GM19351 (cell line): ENCODE measurements around the gene POLE3.
"Not testable (repeated sequence)": the region's sequence is repeated elsewhere in the genome, so short reads cannot be mapped to it uniquely, and the experiment has no call there.

ENCODE experiments used
- ATAC-seq: cut with Tn5 transposase; IDR thresholded peaks from one replicate; pipeline ENCODE4 v1.9.1; 2021; ENCODE audit warnings: mild to moderate bottlenecking, moderate library complexity; ENCODE audit not compliant: unreplicated experiment

POLE3 gene

GRCh38 chr9:113379094-113379828 lies 31.2 kb downstream of the POLE3 start:
- not testable (repeated sequence) for ATAC-seq

DNA sequence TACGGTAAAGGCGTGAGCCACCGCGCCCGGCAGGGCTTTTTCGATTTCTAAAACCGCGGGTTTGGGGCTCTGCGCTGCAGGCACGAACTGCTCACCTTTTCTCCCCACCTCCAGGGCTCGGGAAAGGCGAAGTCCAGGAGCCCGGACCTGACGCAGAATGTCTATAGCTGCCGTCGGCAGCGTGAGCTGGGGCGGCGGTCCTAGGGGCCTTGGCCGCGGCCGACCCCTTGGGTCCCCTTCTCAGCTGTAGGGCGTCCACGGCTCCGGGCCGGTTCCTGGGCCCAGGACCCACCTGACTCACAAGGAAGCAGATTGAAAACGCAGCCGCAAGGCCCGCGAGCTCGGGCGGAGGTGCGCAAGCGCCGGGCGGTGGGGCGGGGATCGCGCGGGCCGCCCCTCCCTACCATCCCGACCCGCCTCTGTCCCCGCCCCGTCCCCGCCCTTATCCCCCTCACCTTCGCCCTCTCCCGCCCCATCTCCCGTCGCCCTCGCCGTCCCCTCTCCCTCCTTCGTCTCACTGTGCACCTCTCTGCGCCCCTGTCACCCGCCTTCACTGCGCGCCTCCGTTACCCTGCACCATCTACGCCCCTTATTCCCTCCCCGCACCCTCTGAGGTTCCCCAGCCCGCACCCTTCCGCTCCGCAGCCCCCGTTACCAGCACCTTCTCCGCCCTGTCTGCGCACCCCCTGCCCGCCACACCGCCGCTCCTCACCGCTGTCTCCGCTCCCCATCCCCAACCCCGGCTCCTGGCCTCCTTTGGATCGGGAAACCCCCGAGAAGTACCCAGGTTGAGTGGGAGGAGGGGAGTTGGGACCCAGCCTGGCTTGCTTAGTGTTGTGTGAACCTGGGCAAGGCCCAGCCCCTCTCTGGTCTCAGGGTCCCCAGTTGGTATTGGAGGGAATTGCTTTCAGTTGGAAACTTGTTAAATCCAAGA lies 33.6 kb downstream of the POLE3 start, which contains the start of gene HDHD3:
TSS of gene HDHD3 (minus strand) at position 353 of the 934 bp plus-strand sequence. CDS start 2,632 bp downstream, outside the sequence.
- ATAC-seq, result peak; percentile 73

- ATAC-seq, result no peak
Measured at GRCh38 chr9:113375057-113376023, 35.1 kb downstream of the POLE3 start.

DNA sequence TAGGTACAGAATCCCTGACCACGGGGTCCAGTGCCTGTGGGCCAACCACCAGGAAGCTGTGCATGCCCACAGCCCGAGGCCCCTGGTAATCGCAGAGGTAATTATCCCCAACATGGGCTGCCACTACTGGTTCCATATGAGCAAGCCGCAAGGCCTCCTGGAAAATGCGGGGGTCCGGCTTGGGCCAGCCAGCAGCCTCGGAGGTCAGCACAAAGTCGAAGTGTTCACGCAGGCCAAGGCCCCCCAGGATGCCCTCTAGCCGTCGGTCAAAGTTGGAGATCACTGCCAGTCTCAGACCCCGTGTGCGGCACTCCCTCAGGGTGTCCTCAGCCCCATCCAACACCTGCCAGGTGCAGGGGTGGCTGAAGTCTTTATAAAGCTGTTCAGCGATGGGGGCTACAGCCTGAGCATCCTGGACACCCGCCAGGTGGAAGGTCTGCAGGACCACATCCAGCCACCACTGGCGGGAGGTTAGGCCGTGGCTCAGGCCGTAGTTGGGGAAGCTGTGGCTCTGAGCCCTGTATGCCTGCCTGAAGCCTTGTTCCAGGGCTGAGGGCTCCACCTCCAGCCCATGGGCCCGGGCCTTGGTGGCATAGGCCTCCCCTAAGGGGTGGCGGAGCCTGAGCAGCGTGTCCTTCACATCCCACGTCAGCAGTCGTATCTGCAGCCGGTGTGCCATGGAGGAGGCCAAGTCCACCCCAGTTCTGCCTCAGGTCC lies 36.6 kb downstream of the POLE3 start:
- no peak for ATAC-seq

DNA sequence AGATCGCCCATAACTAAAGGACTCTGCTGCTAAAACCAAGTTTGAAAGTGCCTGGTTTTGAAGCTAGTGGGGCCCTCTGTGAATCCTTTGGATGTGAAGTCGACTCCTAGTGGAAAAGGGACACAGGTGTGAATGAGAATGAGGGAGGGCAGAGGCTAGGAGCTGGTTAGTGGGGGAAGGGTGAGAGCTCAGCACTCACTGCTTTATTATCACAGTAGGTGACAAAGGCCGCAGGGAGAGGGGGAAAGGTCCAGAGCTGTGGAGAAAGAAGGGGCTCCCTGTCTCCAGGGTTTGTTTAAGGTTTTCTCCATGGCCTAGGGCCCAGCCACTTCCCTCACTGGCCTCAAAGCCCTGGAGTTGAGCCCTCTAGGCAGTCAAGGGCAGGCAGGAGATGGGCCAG lies 37.2 kb downstream of the POLE3 start:
- ATAC-seq, result no peak

- ATAC-seq, result no peak
Measured at GRCh38 chr9:113372059-113372458, 38.4 kb downstream of the POLE3 start.

DNA sequence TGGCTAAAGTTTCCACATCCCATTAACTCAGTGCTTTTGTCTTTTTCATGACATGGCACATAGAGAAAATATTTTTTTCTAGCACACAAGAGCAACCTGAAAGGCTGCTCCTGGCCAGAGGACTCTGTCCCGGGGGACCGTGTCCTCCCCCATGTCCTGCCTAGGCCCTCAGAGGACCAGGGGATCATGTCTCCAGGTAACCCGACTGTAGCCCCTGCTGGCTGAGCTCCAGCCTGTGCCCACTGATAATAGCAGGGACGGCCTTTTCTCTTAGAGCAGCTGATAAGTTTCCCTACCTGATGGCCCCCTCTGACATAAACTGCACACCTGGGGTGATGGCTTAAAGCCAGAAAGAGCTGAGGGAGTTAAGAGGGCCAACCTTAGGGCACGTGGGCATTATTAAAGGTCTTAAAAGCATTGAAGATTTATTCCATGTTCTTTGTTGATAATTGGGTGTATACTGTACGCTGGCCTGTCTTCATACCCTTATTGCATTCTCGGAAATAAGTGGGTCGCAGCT lies 39.6 kb downstream of the POLE3 start:
- ATAC-seq, result no peak

- no peak for ATAC-seq
Measured at GRCh38 chr9:113369855-113370140, 40.7 kb downstream of the POLE3 start.

DNA sequence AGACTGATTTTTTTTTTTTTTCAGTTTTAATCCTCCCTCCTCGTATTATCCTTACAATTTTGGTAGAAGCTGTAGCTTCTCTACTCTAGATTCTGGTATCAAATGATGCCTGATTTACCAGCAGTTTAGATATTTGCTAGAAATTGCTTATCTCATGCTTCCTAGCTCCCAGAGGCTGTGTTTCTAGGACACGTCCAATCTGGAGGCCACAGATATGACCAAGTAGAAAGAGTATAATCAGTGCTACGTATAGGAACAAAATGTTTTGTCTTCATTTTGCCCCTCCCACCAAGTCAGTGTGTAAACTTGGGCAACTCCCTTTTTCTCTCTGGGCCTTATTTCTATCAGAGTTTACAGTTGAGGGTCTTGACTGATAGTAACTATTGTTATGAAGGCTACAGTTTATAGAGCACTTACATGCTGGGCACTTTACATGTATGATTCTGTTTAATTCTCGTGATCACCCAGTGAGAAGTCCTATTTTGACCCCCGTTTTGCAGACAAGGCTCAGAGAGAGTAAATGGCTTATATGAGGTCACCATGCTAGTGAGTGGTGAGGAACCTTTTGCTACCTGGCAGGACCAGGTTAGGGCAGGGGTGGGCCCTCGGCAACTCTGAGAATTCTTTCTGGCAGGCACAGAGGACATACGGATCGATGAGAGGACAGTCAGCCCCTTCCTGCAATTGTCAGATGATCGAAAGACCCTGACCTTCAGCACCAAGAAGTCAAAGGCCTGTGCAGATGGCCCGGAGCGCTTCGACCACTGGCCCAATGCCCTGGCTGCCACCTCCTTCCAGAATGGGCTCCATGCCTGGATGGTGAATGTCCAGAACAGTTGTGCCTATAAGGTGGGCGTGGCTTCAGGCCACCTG lies 41.3 kb downstream of the POLE3 start:
- no peak for ATAC-seq

DNA sequence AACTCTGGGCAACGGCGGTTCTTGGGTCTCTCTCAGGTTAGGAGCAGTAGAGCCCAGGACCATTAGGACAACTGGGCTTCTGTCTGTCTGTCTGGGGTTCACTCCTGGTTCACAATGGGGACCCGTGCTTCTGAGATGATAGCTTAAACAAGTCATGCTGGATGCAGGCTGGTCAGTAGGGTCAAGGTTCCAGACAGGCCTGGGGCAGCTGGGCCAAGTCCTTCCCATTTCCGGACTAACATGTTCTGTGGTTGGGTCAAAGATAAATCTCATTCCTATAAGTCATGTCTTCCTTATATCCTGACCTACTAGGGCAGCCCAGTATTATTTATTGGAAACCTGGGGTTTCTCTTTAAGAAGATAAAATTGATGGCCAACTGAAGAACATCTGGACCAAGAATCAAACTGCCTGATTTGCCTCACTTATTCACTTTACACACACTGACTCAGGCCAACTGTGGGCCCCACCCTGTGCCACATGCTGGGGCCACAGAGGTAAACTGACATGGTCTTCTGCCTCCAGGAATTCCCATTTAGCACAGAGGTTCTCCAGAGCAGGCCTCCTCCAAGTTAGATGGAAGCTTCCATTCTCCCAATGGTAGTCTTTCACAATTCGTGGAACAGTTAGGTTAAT lies 42.0 kb downstream of the POLE3 start:
- ATAC-seq, result no peak

DNA sequence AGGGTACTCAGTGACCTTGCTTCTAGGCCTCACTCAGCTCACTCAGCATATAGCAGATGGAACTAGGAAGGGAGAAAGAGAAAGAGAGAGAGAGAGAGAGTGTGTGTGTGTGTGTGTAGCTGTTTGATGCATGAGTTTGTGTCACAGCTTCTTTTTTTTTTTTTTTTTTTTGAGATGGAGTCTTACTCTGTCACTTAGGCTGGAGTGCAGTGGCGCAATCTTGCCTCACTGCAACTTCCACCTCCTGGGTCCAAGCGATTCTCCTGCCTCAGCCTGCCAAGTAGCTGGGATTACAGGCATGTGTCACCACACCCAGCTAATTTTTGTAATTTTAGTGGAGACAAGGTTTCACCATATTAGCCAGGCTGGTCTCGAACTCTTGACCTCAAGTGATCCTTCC lies 44.8 kb downstream of the POLE3 start:
- not testable (repeated sequence) for ATAC-seq

GRCh38 chr9:113364951-113365350 lies 45.5 kb downstream of the POLE3 start:
- ATAC-seq, result no peak

- no peak for ATAC-seq
Measured at GRCh38 chr9:113363336-113363735, 47.1 kb downstream of the POLE3 start.

- no peak for ATAC-seq
Measured at GRCh38 chr9:113361304-113362018, 49.0 kb downstream of the POLE3 start.

- no peak for ATAC-seq
Measured at GRCh38 chr9:113360242-113360842, 50.1 kb downstream of the POLE3 start.

- no peak for ATAC-seq
Measured at GRCh38 chr9:113359385-113359784, 51.1 kb downstream of the POLE3 start.
